ENCODE results near the gene RPAP3.

Gene RPAP3

GRCh38 chr12:47752552-47752951 lies 46.7 kb upstream of the RPAP3 start:
- TF ChIP-seq CTCF (IDR thresholded peaks at IDR 0.05) = no peak
- Histone ChIP-seq H3K27me3 (no peaks in the 10 kb centered on the region), H3K9me3 (no peaks in the 10 kb centered on the region), H3K4me3 (ENCODE audit: low read depth in 1 of 2, low read length in 1 of 2) (no peak overlapping the region), H3K27ac (no peak overlapping the region), H3K36me3 (peaks cover 9% of the 10 kb centered on the region), H3K4me1 (ENCODE audit: control insufficient read depth in 1 of 2, insufficient read depth in 1 of 2, low read depth in 1 of 2, low read length in 1 of 2) (peaks cover 11 to 13% of the 10 kb centered on the region in 2 experiments)

- Histone ChIP-seq H3K27ac (no peak overlapping the region), H3K27me3 (no peaks in the 10 kb centered on the region), H3K36me3 (peaks cover 9% of the 10 kb centered on the region), H3K9me3 (no peaks in the 10 kb centered on the region), H3K4me3 (ENCODE audit: low read depth in 1 of 2, low read length in 1 of 2) (no peak overlapping the region), H3K4me1 (ENCODE audit: control insufficient read depth in 1 of 2, insufficient read depth in 1 of 2, low read depth in 1 of 2, low read length in 1 of 2) (peaks cover 11% of the 10 kb centered on the region in 2 experiments)
- no peak for TF ChIP-seq CTCF (IDR thresholded peaks at IDR 0.05)
Measured at GRCh38 chr12:47752121-47752520, 46.3 kb upstream of the RPAP3 start.

- H3K4me1 ChIP-seq (ENCODE audit: control insufficient read depth in 1 of 2, insufficient read depth in 1 of 2, low read depth in 1 of 2, low read length in 1 of 2) = peaks cover 11% of the 10 kb centered on the region in 2 experiments
- TF ChIP-seq CTCF (IDR thresholded peaks at IDR 0.05) = no peak
- no peak overlapping the region for H3K4me3 ChIP-seq (ENCODE audit: low read depth in 1 of 2, low read length in 1 of 2)
- peaks cover 9% of the 10 kb centered on the region for H3K36me3 ChIP-seq
- no peaks in the 10 kb centered on the region for H3K27me3 ChIP-seq
- no peak overlapping the region for H3K27ac ChIP-seq
- H3K9me3 ChIP-seq = no peaks in the 10 kb centered on the region
Measured at GRCh38 chr12:47751561-47751960, 45.7 kb upstream of the RPAP3 start.

GRCh38 chr12:47750916-47751470 lies 45.2 kb upstream of the RPAP3 start:
- no peaks in the 10 kb centered on the region for H3K9me3 ChIP-seq
- H3K27ac ChIP-seq = no peak overlapping the region
- peaks cover 9% of the 10 kb centered on the region for H3K36me3 ChIP-seq
- no peak overlapping the region for H3K4me3 ChIP-seq (ENCODE audit: low read depth in 1 of 2, low read length in 1 of 2)
- peaks cover 11% of the 10 kb centered on the region in 2 experiments for H3K4me1 ChIP-seq (ENCODE audit: control insufficient read depth in 1 of 2, insufficient read depth in 1 of 2, low read depth in 1 of 2, low read length in 1 of 2)
- TF ChIP-seq CTCF (IDR thresholded peaks at IDR 0.05) = no peak
- no peaks in the 10 kb centered on the region for H3K27me3 ChIP-seq

GRCh38 chr12:47750229-47750798 lies 44.5 kb upstream of the RPAP3 start:
- Histone ChIP-seq H3K9me3 (no peaks in the 10 kb centered on the region), H3K27me3 (no peaks in the 10 kb centered on the region), H3K36me3 (peaks cover 9% of the 10 kb centered on the region), H3K27ac (no peak overlapping the region), H3K4me1 (ENCODE audit: control insufficient read depth in 1 of 2, insufficient read depth in 1 of 2, low read depth in 1 of 2, low read length in 1 of 2) (peaks cover 11% of the 10 kb centered on the region in 2 experiments), H3K4me3 (ENCODE audit: low read depth in 1 of 2, low read length in 1 of 2) (no peak overlapping the region)
- TF ChIP-seq CTCF (IDR thresholded peaks at IDR 0.05) = no peak

All from neutrophil (primary cell).